ENCODE measurements around the gene MLLT3. TPM values are rescaled to one million over a fixed set of nuclear protein-coding genes. Genes with fewer than 3 reads are reported as not detected.

The MLLT3 gene
- total and polyA plus RNA-seq, 2 of the 8 experiments (the other 6 are each of a cell fraction or from before 2014, with no cell fraction given), result 5.9 to 9.6 TPM

DNA sequence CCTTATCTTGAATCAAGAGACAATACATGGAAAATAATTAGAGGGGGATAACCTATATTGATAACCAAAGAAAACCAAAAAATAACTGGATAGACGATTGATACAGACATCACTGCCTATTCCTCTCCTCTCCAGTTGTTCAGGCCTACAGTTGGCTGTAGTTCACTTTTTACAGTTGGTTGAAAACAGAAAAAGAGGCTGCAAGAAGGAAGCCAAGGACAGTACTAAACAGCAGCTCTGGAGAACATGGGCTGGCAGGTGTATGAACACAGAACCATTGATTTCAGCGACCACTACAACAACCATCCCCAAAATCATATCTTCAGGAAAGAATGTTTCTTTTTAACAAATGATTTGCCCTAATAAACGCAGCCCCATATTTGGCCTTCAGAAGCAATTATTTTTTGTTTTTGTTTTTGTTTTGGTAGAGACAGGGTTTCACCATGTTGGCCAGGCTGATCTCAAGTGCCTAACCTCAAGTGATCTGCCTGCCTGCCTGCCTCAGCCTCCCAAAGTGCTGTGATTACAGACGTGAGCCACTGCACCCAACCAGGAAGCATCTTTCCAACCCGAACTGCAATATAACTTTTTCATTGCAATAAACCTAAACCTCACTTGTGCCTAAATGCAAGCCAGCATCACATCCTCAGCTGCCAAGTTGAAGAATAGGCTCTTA is 64.3 kb downstream of the MLLT3 start (continued):
- TF ChIP-seq SAP30 (IDR thresholded peaks at IDR 0.05; ENCODE audit: insufficient read depth, insufficient replicate concordance, low read length), result no peak
- TF ChIP-seq MAFK (IDR thresholded peaks at IDR 0.05; ENCODE audit: low read depth, low read length), result no peak
- no peak for TF ChIP-seq SIX5 (IDR thresholded peaks at IDR 0.05; ENCODE audit: low read depth, low read length)
- TF ChIP-seq RXRA (IDR thresholded peaks at IDR 0.05; ENCODE audit: insufficient read depth, low read depth, low read length), result no peak
- TF ChIP-seq PHF8 (conservative IDR thresholded peaks at IDR 0.05; ENCODE audit: low read depth, low read length), result no peak

All from H1 (cell line).